K562 (cell line): ENCODE data around the gene SMIM10L2A. TPM values are rescaled to one million over a fixed set of nuclear protein-coding genes. Genes with fewer than 3 reads are reported as not detected.

ENCODE experiments used
- CBFA2T2 ChIP-seq: fragments of 450-650 bp; conservative IDR thresholded peaks from 2 replicates; pipeline ENCODE4 v1.6.1; 2017; ENCODE audit warnings: mild to moderate bottlenecking
- FOXJ2 ChIP-seq: fragments of 200-800 bp; sonication (Bioruptor generic); IDR thresholded peaks from 2 replicates; pipeline ENCODE4 v1.6.1; 2016; ENCODE audit warnings: missing genetic modification characterization, missing compliant biosample characterization
- MEIS2 ChIP-seq: fragments of 450-650 bp; IDR thresholded peaks from 2 replicates; pipeline ENCODE4 v1.6.1; 2014; ENCODE audit warnings: mild to moderate bottlenecking; ENCODE audit not compliant: partially characterized antibody
- NR2C2 ChIP-seq, 2 experiments: fragments of 200-800 bp in 1 of 2; sonication (Bioruptor generic) in 1 of 2; sonication (generic) in 1 of 2; formaldehyde crosslinking in 1 of 2; IDR thresholded peaks; 2 replicates each; pipeline versions ENCODE4 v1.6.1 to v1.8.0; 2016 to 2022; ENCODE audit warnings: mild to moderate bottlenecking in 1 of 2, missing compliant biosample characterization in 1 of 2, missing genetic modification characterization in 1 of 2, missing genetic modification reagents in 1 of 2
- TEAD4 ChIP-seq, 2 experiments: sonication (generic) in 1 of 2; formaldehyde crosslinking in 1 of 2; IDR thresholded peaks; 2 replicates each; pipeline versions ENCODE4 v1.6.1 to v1.8.0; 2012 to 2022; ENCODE audit warnings: borderline replicate concordance in 1 of 2, inconsistent platforms in 1 of 2, low read length in 1 of 2, mild to moderate bottlenecking in 1 of 2, missing genetic modification reagents in 1 of 2
- polyA plus RNA-seq, 8 experiments: library from polyadenylated mRNA; depleted of rRNA in 4 of 8; stranded (reverse) in 5 of 8; unstranded in 3 of 8; fragments of >200 nt; fragmentation: Nextera tagmentation in 2 of 8; fragmentation: Illumina TruSeq in 1 of 8; extraction: Ambion mirVana in 2 of 8; extraction: Trizol in 1 of 8; gene quantifications; 2 replicates each; pipeline versions ENCODE4 v1.2.1 to v1.2.3, GENCODE V29; 2011 to 2014; ENCODE audit warnings: inconsistent platforms in 1 of 8, missing spikeins in 1 of 8
- total RNA-seq, 7 experiments: library from RNA; depleted of rRNA in 6 of 7; stranded (reverse); fragments of >200 nt in 6 of 7; fragmentation: Illumina TruSeq in 2 of 7; extraction: Trizol in 2 of 7; gene quantifications; 2 replicates each; pipeline versions ENCODE4 v1.2.1 to v1.2.3, GENCODE V29; 2011 to 2021; ENCODE audit warnings: low replicate concordance in 1 of 7
- TF ChIP-seq, protein P1 (sequence below), 2 experiments: fragments of 450-650 bp; formaldehyde crosslinking in 1 of 2; IDR thresholded peaks; 2 replicates each; pipeline versions ENCODE4 v1.4.0 to v1.6.1; 2014 to 2020; ENCODE audit warnings: mild to moderate bottlenecking in 2 of 2, borderline replicate concordance in 1 of 2, low read depth in 1 of 2
- TF ChIP-seq, protein P2 (sequence below), 2 experiments: IDR thresholded peaks in 1 of 2; conservative IDR thresholded peaks in 1 of 2; 2 replicates each; pipeline ENCODE4 v1.6.1; 2016; ENCODE audit warnings: low read depth in 2 of 2, mild to moderate bottlenecking in 1 of 2, missing compliant biosample characterization in 1 of 2, missing genetic modification characterization in 1 of 2, moderate library complexity in 1 of 2
- TF ChIP-seq, protein P3 (sequence below): fragments of 450-650 bp; IDR thresholded peaks from 2 replicates; pipeline ENCODE4 v1.6.1; 2016
- TF ChIP-seq, protein P4 (sequence below), 2 experiments: fragments of 250-450 bp in 1 of 2; fragments of 450-650 bp in 1 of 2; sonication (Bioruptor Pico) in 1 of 2; IDR thresholded peaks; 2 replicates each; pipeline versions ENCODE4 v1.6.1 to v1.8.0; 2016 to 2021; ENCODE audit warnings: mild to moderate bottlenecking in 2 of 2, moderate library complexity in 2 of 2, missing compliant biosample characterization in 1 of 2, missing genetic modification characterization in 1 of 2

The SMIM10L2A gene
- total and polyA plus RNA-seq, 9 of the 15 experiments (the other 6 are each of a cell fraction or from before 2014, with no cell fraction given), result 0.03 to 0.14 (median 0.09) TPM; not detected in 2

DNA sequence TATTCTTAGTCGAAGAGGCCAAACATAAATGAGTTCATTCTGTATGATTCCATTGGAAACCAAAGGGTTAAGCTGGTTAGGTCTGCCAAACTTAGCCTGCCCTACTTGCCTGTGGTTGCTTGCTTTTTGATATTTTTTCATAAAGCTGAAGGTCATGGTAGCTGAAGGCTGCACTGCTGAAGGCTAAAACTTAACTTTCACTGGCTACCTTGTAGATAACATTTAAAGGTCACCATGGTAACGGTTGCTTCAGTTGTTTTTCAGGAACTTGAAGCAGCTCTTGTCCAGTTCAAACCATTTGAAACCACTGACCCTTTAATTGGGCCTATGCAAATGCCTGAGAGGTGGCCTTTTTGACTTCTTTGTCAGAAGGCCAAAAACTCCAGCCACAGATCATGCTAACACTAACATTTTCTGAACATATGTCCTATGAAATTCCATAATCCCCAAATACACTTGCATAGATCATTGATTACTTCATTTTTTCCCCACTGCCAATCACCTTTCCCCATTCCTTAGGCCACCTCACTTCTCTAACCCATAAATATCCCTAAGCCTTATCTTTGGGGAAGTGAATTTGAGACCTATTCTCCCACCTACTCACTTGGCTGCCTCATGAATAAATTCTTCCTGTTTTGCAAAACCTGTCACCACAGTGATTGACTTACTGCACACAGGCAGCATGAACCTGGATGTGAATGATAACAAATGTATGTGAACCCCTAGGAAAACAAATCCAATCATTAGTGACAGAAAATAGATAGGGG is 10.7 kb upstream of the SMIM10L2A start (continued):
- TF ChIP-seq, protein P1, sequence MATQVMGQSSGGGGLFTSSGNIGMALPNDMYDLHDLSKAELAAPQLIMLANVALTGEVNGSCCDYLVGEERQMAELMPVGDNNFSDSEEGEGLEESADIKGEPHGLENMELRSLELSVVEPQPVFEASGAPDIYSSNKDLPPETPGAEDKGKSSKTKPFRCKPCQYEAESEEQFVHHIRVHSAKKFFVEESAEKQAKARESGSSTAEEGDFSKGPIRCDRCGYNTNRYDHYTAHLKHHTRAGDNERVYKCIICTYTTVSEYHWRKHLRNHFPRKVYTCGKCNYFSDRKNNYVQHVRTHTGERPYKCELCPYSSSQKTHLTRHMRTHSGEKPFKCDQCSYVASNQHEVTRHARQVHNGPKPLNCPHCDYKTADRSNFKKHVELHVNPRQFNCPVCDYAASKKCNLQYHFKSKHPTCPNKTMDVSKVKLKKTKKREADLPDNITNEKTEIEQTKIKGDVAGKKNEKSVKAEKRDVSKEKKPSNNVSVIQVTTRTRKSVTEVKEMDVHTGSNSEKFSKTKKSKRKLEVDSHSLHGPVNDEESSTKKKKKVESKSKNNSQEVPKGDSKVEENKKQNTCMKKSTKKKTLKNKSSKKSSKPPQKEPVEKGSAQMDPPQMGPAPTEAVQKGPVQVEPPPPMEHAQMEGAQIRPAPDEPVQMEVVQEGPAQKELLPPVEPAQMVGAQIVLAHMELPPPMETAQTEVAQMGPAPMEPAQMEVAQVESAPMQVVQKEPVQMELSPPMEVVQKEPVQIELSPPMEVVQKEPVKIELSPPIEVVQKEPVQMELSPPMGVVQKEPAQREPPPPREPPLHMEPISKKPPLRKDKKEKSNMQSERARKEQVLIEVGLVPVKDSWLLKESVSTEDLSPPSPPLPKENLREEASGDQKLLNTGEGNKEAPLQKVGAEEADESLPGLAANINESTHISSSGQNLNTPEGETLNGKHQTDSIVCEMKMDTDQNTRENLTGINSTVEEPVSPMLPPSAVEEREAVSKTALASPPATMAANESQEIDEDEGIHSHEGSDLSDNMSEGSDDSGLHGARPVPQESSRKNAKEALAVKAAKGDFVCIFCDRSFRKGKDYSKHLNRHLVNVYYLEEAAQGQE (IDR thresholded peaks at IDR 0.05; ENCODE audit: borderline replicate concordance), result no peak
- TF ChIP-seq, protein P1 (CRISPR knock-in tag; IDR thresholded peaks at IDR 0.05; ENCODE audit: low read depth), result no peak
- peak; percentile 32 for TF ChIP-seq CBFA2T2
- TF ChIP-seq, protein P2, sequence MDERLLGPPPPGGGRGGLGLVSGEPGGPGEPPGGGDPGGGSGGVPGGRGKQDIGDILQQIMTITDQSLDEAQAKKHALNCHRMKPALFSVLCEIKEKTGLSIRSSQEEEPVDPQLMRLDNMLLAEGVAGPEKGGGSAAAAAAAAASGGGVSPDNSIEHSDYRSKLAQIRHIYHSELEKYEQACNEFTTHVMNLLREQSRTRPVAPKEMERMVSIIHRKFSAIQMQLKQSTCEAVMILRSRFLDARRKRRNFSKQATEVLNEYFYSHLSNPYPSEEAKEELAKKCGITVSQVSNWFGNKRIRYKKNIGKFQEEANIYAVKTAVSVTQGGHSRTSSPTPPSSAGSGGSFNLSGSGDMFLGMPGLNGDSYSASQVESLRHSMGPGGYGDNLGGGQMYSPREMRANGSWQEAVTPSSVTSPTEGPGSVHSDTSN (CRISPR knock-in tag; IDR thresholded peaks at IDR 0.05; ENCODE audit: low read depth), result no peak
- TF ChIP-seq, protein P2 (tag; conservative IDR thresholded peaks at IDR 0.05; ENCODE audit: low read depth), result peak; percentile 85
- TF ChIP-seq MEIS2, result peak; percentile 80
- TF ChIP-seq, protein P3, sequence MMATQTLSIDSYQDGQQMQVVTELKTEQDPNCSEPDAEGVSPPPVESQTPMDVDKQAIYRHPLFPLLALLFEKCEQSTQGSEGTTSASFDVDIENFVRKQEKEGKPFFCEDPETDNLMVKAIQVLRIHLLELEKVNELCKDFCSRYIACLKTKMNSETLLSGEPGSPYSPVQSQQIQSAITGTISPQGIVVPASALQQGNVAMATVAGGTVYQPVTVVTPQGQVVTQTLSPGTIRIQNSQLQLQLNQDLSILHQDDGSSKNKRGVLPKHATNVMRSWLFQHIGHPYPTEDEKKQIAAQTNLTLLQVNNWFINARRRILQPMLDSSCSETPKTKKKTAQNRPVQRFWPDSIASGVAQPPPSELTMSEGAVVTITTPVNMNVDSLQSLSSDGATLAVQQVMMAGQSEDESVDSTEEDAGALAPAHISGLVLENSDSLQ, result peak; percentile 63
- no peak for TF ChIP-seq NR2C2 (CRISPR knock-in tag; IDR thresholded peaks at IDR 0.05)
- TF ChIP-seq NR2C2 (tag; IDR thresholded peaks at IDR 0.05), result peak; percentile 50; the same call in 1 of the 2 replicates
- TF ChIP-seq TEAD4 (IDR thresholded peaks at IDR 0.05; ENCODE audit: low read length), result peak; percentile 40; the same call in 1 of the 2 replicates
- no peak for TF ChIP-seq TEAD4 (CRISPR knock-in tag; IDR thresholded peaks at IDR 0.05; ENCODE audit: borderline replicate concordance)
- TF ChIP-seq, protein P4, sequence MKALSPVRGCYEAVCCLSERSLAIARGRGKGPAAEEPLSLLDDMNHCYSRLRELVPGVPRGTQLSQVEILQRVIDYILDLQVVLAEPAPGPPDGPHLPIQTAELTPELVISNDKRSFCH (CRISPR knock-in tag; IDR thresholded peaks at IDR 0.05), result no peak
- TF ChIP-seq, protein P4 (tag; IDR thresholded peaks at IDR 0.05), result peak; percentile 73; the same call in 1 of the 2 replicates
- 0 out of 2 replicates have a peak, but pooled peaks have one; percentile 38 for TF ChIP-seq FOXJ2 (tag)
